HG03439 (cell line): Measurements from ENCODE around the gene CAMTA2.
A peak's percentile ranks its signal among the peaks of the same experiment; 100 is the strongest.

Source experiments
- ATAC-seq: cut with Tn5 transposase; IDR thresholded peaks from one replicate; pipeline ENCODE4 v1.9.1; 2021; ENCODE audit warnings: mild to moderate bottlenecking, moderate library complexity; ENCODE audit not compliant: unreplicated experiment

CAMTA2 gene

DNA sequence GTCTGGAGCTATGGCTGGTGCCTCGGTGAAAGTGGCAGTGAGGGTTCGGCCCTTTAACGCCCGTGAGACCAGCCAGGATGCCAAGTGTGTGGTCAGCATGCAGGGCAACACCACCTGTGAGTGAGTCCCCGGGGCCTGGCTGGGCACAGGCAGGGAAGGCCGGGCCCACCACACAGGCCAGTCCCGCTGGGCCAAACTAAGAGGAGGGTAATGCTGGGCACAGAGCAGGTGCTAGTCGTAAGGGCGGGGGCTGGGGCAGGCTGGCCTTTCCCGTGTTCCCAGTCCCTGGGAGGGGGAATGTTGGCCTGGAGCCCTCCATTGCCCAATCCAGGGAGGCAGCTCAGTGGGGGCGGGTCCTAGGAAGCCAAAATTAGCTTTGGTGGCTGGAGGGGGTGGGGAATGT lies 12.8 kb upstream of the CAMTA2 start:
- no peak for ATAC-seq

DNA sequence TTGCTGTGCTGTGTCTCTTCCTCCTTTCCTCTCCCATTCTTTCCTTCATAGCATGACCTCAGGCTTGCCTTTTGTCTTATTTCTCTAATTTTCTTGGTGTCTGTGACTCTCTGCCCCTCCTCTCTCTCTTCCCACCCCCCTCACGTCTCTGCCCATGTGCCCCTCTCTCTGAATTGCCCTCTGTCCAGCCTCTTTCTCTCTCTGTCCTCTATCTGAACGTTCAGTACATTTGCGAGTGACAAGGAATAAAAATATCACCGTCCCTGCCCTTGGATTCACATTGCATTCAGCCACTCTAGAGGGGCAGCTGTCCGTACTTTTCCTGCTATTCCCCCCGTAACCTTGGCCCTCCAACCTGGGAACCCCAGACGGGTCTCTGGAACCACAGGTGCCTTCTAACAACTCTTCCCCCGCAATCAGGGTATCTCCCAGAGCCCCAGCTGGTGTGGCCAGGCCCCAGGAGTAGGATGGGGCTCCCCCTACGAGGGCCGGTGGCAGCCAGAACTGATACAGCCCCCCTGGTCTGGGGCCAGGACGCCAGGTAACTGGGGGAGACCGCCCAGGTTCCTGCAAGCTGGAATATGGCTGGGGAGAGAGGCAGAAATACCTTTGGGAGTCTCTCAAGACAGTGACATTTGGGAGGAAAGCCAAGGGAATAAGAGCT lies 12.1 kb upstream of the CAMTA2 start:
- ATAC-seq: no peak

DNA sequence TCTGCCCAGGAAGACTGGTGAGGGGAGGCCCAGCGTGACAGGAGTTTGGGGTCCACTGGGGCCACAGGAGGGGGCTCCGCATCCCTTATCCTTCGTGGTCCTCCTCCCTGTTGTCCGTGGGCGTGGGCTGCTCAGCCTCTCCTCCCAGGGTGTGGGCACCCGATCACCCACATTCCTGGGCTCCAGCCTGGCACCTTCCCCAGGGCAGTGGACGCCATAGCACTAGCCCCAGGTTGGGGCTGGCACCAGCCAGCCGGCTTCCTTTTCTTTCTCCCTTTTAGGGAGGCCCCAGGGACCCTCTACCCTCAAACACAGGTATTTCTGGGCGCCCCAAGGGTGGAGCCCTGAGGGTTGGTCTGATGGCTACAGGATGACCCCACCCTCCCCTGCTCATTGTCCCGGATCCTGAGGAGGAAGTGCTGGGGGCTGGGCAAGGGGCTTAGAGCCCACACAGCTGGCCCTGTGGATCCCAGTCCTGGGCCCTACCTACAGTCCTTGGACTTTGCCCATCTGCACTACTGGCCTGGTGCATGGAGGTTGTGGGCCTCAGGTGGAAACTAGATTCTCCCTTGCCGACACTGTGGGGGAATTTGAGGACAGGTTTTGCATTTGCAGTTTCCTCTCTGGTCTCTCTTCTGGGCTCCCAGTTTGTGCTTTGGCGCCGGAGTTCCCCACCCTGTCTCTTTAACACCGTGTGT lies 11.4 kb upstream of the CAMTA2 start:
- ATAC-seq: no peak

DNA sequence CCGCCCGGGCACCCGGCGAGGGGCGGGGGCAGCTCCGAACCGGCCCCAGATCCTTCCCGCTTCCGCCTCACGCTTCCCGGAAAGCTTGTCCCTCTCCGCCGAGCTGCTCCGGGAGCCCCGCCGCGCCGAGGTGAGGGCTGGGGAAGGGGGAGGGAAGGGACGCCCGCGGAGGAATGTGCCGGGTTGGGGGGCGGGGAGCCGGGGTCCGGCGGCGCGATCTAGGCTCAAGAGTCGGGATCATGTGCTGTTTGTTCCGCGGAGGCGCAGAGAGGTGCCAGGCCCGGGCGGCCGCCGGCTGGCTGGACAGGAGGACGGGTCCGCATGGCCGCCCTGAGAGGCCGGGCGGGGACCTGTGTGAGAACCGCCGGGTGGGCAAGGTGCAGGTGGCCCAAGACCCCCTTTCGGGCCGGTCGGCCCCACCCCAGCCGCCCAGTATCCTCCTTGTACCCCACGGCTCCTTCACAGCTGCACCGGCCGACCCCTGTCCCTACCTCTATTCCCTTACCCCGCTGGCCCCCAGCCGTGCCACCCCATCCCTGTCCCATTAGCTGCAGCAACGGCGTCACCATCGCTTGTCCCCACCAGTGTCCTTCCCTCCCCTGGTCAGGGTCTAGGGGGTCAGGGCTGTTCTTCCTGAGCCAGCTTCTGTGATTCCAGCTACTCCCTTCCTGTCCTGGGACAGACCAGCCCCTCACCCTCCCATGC lies 10.7 kb upstream of the CAMTA2 start:
- peak; percentile 5 for ATAC-seq

DNA sequence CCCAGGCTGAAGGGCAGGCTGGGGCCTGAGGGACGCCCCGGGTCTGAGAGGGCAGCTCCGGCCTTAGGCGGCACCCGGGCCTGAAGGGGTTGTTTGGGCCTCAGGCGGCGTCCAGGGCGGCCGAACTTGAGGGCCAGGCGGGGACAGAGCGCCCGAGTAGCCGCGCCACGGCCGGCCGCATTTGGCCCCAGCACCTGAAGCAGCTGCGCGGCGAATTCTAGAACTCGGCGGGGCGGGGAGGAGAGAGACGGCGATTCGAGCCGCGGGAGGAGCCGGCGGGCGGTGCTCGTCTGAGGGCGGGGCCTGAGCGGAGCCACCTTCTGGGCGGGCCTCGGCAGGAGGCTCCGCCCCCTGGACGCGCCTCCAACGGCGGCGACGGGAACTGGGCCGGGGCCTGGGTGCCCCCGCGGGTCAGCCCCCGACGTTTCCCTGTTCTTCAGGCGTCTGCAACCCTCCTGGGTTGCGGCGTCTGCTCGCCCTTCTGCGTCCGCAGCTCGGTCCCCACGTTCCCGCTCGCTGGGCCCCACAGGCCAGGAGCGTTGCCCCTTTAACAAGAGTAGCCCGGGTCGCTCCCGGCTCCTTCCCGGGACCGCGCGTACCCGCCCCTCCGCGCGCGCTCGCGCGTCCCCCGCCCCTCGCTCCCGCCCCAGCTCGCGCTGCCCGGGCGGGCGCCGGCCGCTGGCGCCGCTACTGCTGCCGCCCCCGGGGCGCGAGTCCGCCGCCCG lies 10.0 kb upstream of the CAMTA2 start, which contains the start of the genes INCA1 and KIF1C:
INCA1 (minus strand) TSS at position 221 of the 725 bp plus-strand sequence. CDS start 3,085 bp downstream, outside the sequence.
KIF1C (plus strand) TSS at position 649 of the 725 bp plus-strand sequence. CDS start 2,297 bp downstream, outside the sequence.
- ATAC-seq: peak; percentile 74

DNA sequence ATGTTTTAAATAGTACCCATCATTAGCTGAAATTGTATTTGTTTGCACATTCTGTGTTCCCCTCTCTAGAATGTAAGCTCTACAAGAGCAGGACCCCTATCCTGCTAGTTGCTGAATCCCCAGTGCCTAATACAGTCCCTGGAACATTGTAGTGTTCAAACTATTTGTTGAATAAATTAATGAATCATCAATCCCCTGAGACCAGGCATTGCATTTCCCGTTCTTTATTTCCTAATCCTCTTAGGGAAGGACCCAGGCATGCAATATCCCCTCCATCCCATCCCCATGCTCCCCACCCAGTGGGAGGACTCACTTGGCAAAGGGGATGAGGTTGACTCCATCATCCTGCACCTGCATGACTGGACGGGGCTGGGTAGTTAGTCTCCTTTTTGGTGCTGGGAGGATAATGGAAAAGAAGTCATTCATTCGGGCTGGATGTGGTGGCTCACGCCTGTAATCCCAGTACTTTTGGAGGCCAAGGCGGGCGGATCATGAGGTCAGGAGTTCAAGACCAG lies 6.7 kb upstream of the CAMTA2 start:
- no peak for ATAC-seq

DNA sequence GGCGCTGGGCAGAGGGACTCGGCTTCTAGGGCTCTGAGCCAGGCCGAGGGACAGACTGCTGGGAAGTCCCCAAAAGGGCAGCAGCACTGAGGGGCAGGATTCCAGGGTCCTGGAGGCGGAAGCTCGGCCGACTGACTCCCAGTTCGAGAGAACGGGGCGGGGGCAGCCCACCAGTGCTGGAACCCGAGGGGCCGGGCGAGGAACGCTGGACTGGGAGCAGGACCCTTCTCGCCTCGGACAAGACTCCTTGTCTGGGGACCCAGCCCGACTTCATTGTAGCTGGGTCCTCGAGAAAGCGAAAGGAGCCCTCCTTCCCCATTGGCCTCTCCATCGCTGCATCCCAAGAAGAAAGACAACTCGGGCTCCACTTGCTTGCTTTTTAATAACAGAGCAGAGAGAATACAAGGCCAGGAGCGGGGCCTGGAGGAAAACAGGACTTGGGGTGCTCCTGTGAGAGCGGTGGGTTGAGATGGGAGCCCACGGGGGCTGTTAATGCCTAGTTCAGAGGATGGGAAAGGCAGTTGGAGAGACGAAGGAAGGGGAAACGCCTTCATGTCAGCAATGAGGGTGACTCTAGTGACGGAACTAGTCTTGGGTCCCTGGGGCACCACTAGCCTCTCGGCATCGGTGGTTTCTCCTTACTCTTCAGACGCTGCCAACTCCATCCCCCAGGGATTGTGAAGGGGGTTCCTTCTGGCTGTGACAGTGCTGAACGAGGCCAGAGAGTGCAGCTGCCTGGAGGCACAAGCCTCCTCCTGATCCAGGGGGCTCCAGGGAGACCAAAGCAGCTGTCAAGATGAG lies 492 bp upstream of the CAMTA2 start:
- no peak for ATAC-seq

DNA sequence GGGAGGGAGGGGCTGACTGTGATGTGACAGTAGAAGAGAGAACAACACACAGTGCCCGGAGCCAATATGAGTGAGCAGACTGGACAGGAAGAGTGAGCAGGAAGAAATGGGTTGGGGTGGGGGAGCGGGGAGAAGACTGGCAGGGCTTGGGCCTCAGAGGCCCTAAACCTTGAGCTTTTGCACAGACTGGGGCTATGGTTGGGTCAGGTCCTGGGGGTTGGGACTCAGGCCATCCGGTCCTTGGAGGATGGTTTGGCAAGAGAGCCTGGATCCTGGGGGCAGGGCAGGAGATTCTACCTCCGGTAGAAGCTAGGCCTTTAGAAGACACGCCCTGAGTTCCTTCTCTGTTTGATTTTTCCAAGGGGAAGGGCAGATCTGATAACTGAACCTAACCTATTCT lies 1.1 kb downstream of the CAMTA2 start:
- no peak for ATAC-seq

DNA sequence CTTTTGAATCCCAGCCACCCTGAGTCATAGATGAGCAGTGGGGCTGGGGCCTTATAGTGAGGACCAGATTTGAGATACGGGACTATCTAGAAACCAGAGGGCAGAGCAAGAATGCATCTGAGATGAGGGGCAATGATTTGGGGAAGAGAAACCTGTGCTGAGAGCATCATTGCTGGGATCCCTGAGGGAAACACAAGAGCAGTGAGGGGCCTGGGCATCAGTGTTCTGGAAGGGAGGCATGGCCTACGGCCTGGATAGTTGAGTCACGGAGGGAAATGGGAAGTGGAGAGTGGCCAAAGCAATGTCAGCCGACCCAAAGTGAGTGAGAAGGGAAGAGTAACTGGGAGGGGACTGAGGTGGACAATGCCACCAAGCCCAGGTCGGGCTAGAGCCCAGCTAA lies 5.2 kb downstream of the CAMTA2 start:
- ATAC-seq: no peak

DNA sequence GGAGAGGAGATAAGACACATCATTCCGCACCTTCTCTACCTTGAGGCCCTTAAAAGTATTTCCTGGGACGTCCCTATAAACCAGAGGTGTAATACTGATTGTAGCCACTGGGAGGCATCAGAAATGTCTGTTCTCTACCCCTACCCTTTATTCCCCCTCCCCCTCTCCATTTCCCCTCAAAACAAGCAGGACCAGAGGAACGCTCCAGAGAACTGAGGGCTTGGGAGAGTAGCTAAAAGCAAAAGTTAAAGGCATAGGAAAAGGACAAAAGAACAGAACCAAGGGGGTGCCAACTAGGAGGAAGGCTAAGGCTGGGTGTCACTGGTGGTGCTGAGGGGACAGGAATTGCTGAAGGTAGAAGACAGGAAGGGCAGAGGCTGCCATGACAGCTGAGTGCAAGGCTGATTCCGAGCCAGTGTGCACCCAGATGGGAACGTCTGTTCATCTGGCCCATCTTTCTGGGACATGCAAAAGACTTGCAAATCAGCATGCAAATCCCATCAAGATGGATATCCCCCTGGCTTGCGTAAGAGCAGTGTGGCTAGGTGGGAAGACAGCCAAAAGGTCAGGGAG lies 6.7 kb downstream of the CAMTA2 start:
- ATAC-seq: no peak

DNA sequence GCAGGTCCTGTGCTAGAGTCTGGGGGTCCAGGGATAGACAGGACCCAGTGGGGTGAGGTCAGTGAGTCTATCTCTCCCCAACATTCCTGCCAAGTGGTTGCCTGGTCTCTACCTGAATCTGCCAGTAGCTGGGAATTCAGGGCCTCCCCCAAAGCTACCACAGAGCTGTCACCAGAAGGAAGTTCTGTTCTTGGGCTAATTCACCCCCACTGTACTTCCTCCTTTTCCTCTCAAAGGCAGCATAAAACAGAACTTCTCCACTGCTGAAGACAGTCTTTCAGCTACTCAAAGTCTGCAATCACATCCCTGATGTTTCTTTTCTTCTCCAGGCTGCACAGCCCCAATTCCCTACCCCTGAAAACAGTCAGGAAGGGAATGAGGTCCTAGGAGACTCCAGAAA lies 8.7 kb downstream of the CAMTA2 start:
- ATAC-seq: no peak

DNA sequence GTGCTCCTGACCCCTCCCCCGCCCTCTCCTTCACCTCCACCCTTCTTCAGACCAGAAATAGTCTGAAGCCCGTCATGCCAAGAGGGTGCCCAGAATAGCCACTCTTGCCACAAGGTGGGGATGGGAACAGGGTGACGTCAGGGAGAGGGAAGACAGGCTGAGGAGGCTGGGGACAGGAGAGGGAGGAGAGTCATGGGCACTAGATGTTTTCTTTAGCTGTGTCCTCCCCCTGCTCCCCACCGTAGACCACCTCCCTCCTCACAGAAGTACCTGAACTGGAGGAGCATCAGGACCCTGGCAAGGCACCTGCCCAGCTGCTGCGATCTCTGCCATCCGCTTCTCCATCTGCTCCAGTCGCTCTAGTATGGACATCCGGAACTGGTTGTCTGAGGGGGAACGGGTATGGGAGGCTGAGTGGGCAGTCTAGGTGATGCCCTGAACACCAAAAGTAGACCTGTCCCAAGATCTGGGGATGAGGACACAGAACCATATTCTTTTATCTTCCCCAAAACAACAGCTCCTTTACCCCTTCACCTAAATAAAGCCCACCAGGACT lies 13.3 kb downstream of the CAMTA2 start:
- ATAC-seq: no peak

DNA sequence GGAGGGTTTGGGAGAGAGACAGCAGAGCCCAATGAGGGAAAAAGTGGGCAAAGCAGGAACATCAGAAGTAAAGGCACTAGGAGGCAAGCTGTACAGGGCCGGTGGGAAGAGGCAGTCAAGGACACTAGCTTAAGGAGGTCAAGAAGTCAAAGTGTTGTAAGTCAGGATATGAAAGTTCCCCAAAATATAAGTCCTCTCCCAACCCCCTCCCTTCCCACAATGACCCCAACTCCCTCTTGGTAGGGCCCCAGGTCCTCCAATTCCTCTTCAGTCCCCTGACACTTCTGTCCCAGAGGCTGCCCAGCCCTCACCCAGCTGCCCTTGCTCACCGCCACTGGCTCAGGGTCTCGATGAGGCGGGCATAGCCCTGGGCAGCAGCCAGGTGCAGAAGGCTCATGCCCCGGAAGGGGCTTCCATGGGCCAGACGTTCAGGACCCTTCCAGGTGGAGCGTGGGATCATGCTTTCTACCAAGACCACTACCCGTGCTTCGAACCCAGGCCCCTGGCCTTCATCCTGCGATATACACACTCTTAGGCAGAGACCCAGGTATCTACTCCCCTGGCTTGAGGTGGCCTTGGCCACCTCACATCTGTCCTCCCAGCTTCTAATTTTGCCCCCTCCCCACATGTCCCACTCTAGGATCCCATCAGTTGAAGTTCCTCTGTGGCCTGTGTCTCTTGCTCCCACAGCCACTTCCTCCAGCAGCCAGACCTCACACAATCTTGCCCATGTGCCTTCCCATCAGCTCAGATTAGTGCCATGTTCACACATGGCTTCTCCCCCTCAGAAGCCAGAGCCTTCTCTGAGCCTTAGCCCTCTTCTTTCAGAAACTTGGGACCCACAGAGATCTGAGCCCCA lies 14.0 kb downstream of the CAMTA2 start:
- no peak for ATAC-seq

DNA sequence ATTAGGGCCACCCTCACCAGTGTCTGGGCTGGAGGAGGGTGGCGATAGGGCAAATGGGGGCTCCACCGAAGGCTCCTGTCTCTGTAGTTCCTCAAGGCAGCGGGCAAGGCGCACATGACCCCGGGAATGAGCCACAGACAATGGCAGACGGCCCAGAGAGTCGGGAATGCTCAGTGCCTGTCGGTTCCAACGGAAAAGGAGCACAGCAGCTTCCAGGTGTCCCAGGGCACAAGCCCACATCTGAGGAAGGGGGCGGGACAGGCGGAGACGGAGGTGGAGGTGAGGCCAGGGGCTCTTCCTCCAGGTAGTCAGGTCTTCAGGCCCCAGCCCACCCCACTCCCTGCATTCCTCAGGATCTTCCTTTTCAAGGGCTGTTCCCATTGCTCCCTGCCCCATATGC lies 14.7 kb downstream of the CAMTA2 start:
- ATAC-seq: no peak

DNA sequence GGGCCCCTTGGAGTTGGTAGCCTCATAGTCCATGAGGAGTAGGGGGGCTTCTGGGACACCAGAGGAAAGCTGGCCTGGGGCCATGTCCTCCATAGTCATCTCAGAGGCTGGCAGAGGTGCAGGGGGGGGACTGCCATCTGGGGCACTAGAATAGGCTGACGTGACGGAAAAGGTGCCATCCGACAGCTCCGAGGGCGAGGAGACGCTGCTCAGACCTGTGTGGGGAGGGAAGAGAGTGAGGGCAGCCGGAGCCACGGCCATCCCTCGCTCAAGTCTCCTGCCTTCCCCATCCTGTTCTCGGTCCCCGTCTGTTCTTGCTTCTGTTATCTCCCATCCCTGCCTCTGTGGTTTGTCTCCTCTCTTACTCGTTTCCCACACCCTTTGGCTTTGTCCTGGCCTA lies 15.2 kb downstream of the CAMTA2 start:
- ATAC-seq: no peak

DNA sequence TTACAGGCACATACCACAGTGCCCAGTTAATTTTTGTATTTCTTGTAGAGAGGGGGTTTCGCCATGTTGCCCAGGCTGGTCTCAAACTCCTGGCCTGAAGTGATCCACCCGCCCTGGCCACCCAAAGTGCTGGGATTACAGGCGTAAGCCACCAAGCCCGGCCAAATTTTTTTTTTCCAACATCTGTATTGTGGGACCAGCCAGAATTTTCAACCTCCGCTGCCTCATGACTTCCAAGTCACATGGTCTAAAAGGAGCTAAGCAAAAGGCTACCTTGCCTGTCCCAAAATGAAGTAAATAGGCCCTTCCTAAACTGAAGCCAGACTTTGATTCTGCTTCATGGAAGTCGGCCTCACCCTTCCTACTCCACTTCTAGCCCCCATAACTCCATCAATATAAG lies 15.6 kb downstream of the CAMTA2 start:
- no peak for ATAC-seq

DNA sequence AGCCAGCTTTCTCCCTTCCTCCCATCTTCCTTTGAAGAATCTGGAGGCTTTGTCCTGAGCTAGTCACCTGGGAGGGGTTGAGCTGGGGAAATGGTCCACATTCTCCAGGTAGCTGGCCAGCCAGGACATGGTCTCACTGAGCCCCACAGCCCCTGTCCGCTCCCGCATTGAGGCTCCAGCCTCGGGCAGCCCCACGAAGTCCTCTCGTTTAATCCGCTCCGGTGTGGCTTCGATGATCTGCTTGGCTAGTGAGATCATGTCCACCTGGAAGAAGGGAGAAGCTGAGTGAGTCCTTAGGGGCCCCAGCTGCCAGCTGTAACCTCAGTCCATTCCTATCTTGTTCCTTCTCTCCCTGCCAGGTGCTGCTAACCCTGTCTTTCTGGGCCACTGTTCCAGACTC lies 17.2 kb downstream of the CAMTA2 start:
- ATAC-seq: no peak

DNA sequence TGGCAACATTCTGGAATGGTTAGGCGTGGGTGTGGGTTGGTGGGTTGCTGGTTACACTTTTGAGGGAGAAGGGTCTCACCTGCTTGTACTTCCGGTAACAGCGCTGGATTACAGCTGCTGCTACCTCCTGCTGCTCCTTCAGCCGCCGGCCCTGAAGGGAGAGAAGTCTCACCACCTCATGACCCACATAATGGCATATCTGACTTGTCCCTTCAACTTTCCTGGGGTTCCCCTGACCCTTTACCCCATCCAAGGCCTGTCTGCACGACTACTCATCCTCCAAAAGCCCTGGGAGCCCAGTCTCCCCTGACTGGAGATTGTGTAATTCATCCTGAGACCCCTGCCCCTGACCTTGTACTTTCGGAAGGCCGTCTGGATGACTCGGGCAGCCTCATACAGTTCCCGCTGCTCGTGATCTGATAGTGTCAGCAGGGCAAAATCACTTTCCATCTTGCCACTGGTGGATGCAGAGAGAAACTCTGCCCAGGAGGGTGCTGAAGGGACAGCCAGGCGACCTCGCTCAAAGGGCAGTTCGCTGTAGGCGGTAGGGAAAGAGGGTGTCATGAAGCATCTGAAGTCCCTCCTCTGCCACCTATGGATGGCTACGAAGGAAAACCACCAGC lies 17.8 kb downstream of the CAMTA2 start:
- ATAC-seq: no peak
